Neuronal stem cell (in vitro differentiated cells): ENCODE measurements around the gene HERC4.

Experiments used
- DNase-seq: peaks from one replicate; pipeline ENCODE4 v3.0.0-alpha.2; 2013; ENCODE audit warnings: low spot score
- H2AFZ ChIP-seq: one replicate; pipeline ENCODE4 v1.6.1; 2013; ENCODE audit warnings: mild to moderate bottlenecking, low read length, inconsistent platforms
- H2AK5ac ChIP-seq: 2 replicates; pipeline ENCODE4 v1.6.1; 2013; ENCODE audit warnings: low read depth, mild to moderate bottlenecking, inconsistent platforms, low read length, moderate library complexity, mixed read lengths
- H2BK120ac ChIP-seq: 2 replicates; pipeline ENCODE4 v1.6.1; 2013; ENCODE audit warnings: low read depth, mild to moderate bottlenecking, inconsistent platforms, low read length, moderate library complexity, mixed read lengths
- H2BK12ac ChIP-seq: one replicate; pipeline ENCODE4 v1.6.1; 2013; ENCODE audit warnings: low read length, inconsistent platforms
- H2BK15ac ChIP-seq: 2 replicates; pipeline ENCODE4 v1.6.1; 2013; ENCODE audit warnings: mild to moderate bottlenecking, low read length, inconsistent platforms, mixed read lengths
- H2BK5ac ChIP-seq: one replicate; pipeline ENCODE4 v1.6.1; 2013; ENCODE audit warnings: inconsistent platforms, mild to moderate bottlenecking, low read length, moderate library complexity
- H3K14ac ChIP-seq: one replicate; pipeline ENCODE4 v1.6.1; 2013; ENCODE audit warnings: low read length, inconsistent platforms
- H3K18ac ChIP-seq: 2 replicates; pipeline ENCODE4 v1.6.1; 2013; ENCODE audit warnings: low read length, inconsistent platforms
- H3K23ac ChIP-seq: 2 replicates; pipeline ENCODE4 v1.6.1; 2013; ENCODE audit warnings: low read depth, mild to moderate bottlenecking, mixed read lengths, low read length, inconsistent platforms; ENCODE audit not compliant: poor library complexity
- H3K27ac ChIP-seq: replicated peaks from 3 replicates; pipeline ENCODE4 v1.5.1; 2013; ENCODE audit warnings: low read length, inconsistent platforms
- H3K27me3 ChIP-seq, 3 experiments: 2 replicates each; pipeline ENCODE4 v1.6.1; 2013; ENCODE audit warnings: low read length in 3 of 3, mild to moderate bottlenecking in 2 of 3, inconsistent platforms in 1 of 3, low read depth in 1 of 3, mixed read lengths in 1 of 3, moderate library complexity in 1 of 3; ENCODE audit not compliant: control insufficient read depth in 3 of 3, insufficient read depth in 3 of 3
- H3K36me3 ChIP-seq, 2 donors: replicated peaks in 1 of 2; 2 replicates each; pipeline ENCODE4 v1.6.1; 2013; ENCODE audit warnings: low read length in 2 of 2; ENCODE audit not compliant: control insufficient read depth in 2 of 2, insufficient read depth in 2 of 2
- H3K4ac ChIP-seq: 2 replicates; pipeline ENCODE4 v1.6.1; 2013; ENCODE audit warnings: inconsistent platforms, mild to moderate bottlenecking, low read length, moderate library complexity
- H3K4me1 ChIP-seq, 2 donors: 1 replicate in 1 of 2; 2 replicates in 1 of 2; pipeline ENCODE4 v1.6.1; 2013; ENCODE audit warnings: low read length in 2 of 2, low read depth in 1 of 2; ENCODE audit not compliant: control insufficient read depth in 2 of 2, insufficient read depth in 1 of 2
- H3K4me2 ChIP-seq: one replicate; pipeline ENCODE4 v1.6.1; 2013; ENCODE audit warnings: mild to moderate bottlenecking, low read length, inconsistent platforms; ENCODE audit not compliant: insufficient read depth, poor library complexity, severe bottlenecking
- H3K4me3 ChIP-seq, 2 donors: 2 replicates each; pipeline ENCODE4 v1.5.1; 2013; ENCODE audit warnings: low read length in 2 of 2, mild to moderate bottlenecking in 2 of 2, inconsistent platforms in 1 of 2, moderate library complexity in 1 of 2
- H3K79me1 ChIP-seq: one replicate; pipeline ENCODE4 v1.6.1; 2013; ENCODE audit warnings: low read depth, mild to moderate bottlenecking, inconsistent platforms, low read length, moderate library complexity
- H3K9ac ChIP-seq: one replicate; pipeline ENCODE4 v1.6.1; 2013; ENCODE audit warnings: mild to moderate bottlenecking, low read depth, low read length, inconsistent platforms; ENCODE audit not compliant: poor library complexity
- H3K9me3 ChIP-seq, 2 donors: replicated peaks in 1 of 2; 2 replicates each; pipeline versions ENCODE3 to v1.6.1; 2013; ENCODE audit warnings: low read length in 2 of 2, mild to moderate bottlenecking in 2 of 2, inconsistent platforms in 1 of 2, low read depth in 1 of 2, mixed read lengths in 1 of 2, moderate library complexity in 1 of 2; ENCODE audit not compliant: control insufficient read depth in 2 of 2, insufficient read depth in 1 of 2
- H4K8ac ChIP-seq: one replicate; pipeline ENCODE4 v1.6.1; 2013; ENCODE audit warnings: low read depth, mild to moderate bottlenecking, inconsistent platforms, low read length, moderate library complexity
- H4K91ac ChIP-seq: one replicate; pipeline ENCODE4 v1.6.1; 2013; ENCODE audit warnings: low read length, low read depth, mild to moderate bottlenecking, inconsistent platforms; ENCODE audit not compliant: poor library complexity
- WGBS, 2 donors: extraction: QIAGEN DNeasy Blood & Tissue Kit; methylation state at CpG; one replicate each; pipeline ENCODE4 v1.1.7; 2013; ENCODE audit warnings: missing lambda C conversion rate in 2 of 2, mixed read lengths in 1 of 2; ENCODE audit not compliant: insufficient read length in 2 of 2, insufficient replicate concordance in 1 of 2; ENCODE audit errors: extremely low coverage in 2 of 2; 5-methylcytosine and 5-hydroxymethylcytosine counted together

HERC4 gene

DNA sequence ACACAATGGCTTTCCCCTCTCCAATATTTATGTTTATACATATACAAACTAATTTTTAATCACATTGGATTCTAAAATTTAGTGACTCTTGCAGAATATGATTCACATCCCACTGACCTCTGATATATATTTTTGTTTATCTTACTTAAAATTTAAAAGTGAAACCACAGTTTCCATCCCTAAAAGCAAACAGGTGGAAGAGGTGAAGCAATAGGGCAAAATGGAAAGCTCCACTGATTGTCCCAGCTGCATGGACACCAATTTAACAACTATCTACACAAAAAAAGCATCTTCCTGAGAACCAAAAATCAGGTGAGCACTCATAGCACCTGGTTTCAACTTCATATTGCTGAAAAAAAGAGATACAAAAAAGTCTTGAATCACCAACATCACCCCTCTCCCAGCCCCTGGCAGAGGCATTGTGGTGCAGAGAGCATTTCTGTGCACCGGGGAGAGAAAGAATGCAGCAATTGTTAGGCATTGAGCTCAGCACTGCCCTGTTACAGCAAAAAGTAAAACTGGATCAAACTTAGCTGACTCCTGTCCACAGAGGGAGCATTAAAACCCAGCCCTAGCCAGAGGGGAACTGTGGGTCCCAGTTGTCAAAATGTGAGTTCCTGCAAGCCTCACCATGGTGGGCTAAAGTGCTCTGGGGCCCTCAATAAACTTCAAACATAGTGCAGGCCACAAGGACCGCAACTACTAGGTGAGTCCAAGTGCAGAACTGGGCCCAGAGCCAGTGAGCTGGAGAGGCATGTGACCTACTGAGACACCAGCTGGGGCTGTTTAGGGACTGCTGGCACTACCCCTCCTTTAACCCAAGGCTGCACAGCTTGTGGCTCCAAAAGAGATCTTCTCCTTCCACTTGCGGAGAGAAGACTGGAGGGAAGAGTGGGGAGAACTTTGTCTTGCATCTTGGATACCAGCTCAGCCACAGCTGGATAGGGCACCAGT lies 98.5 kb downstream of the HERC4 start:
- no peak overlapping the region for H3K9ac ChIP-seq
- no peak overlapping the region for H3K4me3 ChIP-seq
- H2BK12ac ChIP-seq, result no peak overlapping the region
- no peak overlapping the region for H3K4me2 ChIP-seq
- peaks cover 6% of the 10 kb centered on the region in 2 donors for H3K4me1 ChIP-seq
- no peaks in the 10 kb centered on the region for H3K79me1 ChIP-seq
- peak overlapping the region; percentile 8 for H3K27ac ChIP-seq
- no CpG with 5 or more reads among the region's 3 CpGs for WGBS, 2 donors
- no peak overlapping the region for H3K4ac ChIP-seq
- H3K18ac ChIP-seq, result no peak overlapping the region
- no peak overlapping the region for H3K14ac ChIP-seq
- H2BK5ac ChIP-seq, result no peak overlapping the region
- H2BK15ac ChIP-seq, result no peak overlapping the region
- no peaks in the 10 kb centered on the region for H3K27me3 ChIP-seq
- no peak overlapping the region for H2AK5ac ChIP-seq
- H4K91ac ChIP-seq, result no peak overlapping the region
- H3K23ac ChIP-seq, result no peak overlapping the region
- H3K36me3 ChIP-seq, result peaks cover 7 to 55% of the 10 kb centered on the region in 2 donors
- no peak overlapping the region for H2BK120ac ChIP-seq
- no peak overlapping the region for H4K8ac ChIP-seq
- peaks cover 2 to 4% of the 10 kb centered on the region in 2 donors for H3K9me3 ChIP-seq
- no peak for DNase-seq
- H2AFZ ChIP-seq, result peak overlapping the region; percentile 7

DNA sequence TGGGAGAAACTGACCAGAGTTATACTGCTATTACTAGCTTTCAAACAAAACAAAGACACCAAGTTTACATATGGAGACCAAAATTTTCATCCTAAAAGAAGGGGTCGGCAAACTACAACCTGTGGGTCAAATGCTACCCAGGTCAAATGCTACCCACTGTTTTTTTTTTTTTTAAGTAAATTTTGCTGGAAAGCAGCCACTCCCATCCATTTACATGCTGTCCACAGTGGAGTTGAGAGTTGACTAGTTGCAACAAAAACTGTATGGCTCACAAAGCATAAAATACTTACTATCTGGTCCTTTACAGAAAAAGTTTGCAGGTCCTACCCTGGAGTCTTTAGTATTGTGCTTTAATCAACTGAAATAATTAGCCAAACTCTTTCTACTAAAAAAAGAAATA lies 99.2 kb downstream of the HERC4 start:
- Histone ChIP-seq H3K14ac (no peak overlapping the region), H3K18ac (no peak overlapping the region), H3K4ac (no peak overlapping the region), H2BK12ac (no peak overlapping the region), H3K9ac (no peak overlapping the region), H4K91ac (no peak overlapping the region), H2AFZ (no peak overlapping the region), H2AK5ac (no peak overlapping the region), H2BK120ac (no peak overlapping the region), H2BK15ac (no peak overlapping the region), H3K4me2 (no peak overlapping the region), H4K8ac (no peak overlapping the region), H3K23ac (no peak overlapping the region), H3K27me3 (no peaks in the 10 kb centered on the region), H3K9me3 (peaks cover 2 to 10% of the 10 kb centered on the region in 2 donors), H3K79me1 (no peaks in the 10 kb centered on the region), H3K36me3 (peaks cover 7 to 54% of the 10 kb centered on the region in 2 donors), H2BK5ac (no peak overlapping the region), H3K4me3 (no peak overlapping the region), H3K4me1 (peaks cover 6% of the 10 kb centered on the region in 2 donors), H3K27ac (no peak overlapping the region)
- WGBS, 2 donors, result no CpG with 5 or more reads among the region's 1 CpG
- no peak for DNase-seq

DNA sequence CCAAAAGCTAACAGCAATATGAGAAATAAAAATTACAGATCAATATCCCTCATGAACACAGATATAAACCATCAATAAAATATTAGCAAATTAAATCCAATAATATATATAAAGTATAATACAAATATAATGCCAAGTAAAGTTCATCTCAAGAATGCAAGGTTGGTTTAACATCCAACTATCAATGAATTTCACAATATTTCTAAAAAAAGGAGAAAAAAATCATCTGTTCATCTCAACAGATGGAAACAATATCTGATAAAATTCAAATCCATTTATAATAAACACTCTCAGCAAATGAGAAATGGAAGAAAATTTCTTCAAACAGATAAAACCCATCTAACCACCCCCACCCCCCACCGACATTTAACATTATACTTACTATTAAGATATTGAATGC lies 103.8 kb downstream of the HERC4 start:
- Histone ChIP-seq H3K27ac (no peak overlapping the region), H3K79me1 (no peaks in the 10 kb centered on the region), H3K9ac (no peak overlapping the region), H2AK5ac (no peak overlapping the region), H2BK12ac (no peak overlapping the region), H2AFZ (no peak overlapping the region), H2BK15ac (no peak overlapping the region), H3K36me3 (peaks cover 5 to 27% of the 10 kb centered on the region in 2 donors), H3K23ac (no peak overlapping the region), H2BK5ac (no peak overlapping the region), H3K18ac (no peak overlapping the region), H3K9me3 (peaks cover 2 to 17% of the 10 kb centered on the region in 2 donors), H3K4me2 (no peak overlapping the region), H3K27me3 (no peaks in the 10 kb centered on the region), H4K91ac (no peak overlapping the region), H3K14ac (no peak overlapping the region), H3K4me3 (no peak overlapping the region), H2BK120ac (no peak overlapping the region), H4K8ac (no peak overlapping the region), H3K4me1 (peaks cover under 1 to 4% of the 10 kb centered on the region in 2 donors), H3K4ac (no peak overlapping the region)
- DNase-seq, result no peak
- WGBS, 2 donors, result 100% methylated on average over 1 of the region's 1 CpG; no CpG with 5 or more reads in 1 of the 2 donors

DNA sequence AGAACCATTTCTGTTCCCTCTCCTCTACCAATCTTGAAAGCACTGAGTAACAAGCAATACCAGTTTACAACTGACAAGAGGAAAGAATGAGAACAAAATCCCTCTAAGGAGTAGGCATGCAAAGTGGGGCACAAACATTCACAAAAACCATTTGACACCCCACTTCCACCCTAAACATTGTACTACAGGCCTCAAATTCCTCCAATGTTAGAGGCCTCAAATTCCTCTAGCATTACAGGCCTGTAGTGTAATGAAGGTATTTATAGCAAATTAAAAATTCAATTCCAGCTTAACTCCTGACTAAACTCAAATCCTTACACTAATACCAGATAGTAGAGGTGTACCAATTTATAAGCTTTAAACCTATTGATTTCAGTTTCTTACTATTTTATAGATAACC lies 105.2 kb downstream of the HERC4 start:
- Histone ChIP-seq H2BK15ac (no peak overlapping the region), H3K9ac (no peak overlapping the region), H3K9me3 (peaks cover 2 to 17% of the 10 kb centered on the region in 2 donors), H3K18ac (no peak overlapping the region), H3K36me3 (peaks cover 6 to 39% of the 10 kb centered on the region in 2 donors), H2AFZ (no peak overlapping the region), H3K79me1 (no peaks in the 10 kb centered on the region), H2AK5ac (no peak overlapping the region), H2BK12ac (no peak overlapping the region), H2BK120ac (no peak overlapping the region), H3K4me2 (no peak overlapping the region), H4K8ac (no peak overlapping the region), H3K14ac (no peak overlapping the region), H3K23ac (no peak overlapping the region), H3K4ac (no peak overlapping the region), H3K4me3 (no peak overlapping the region), H2BK5ac (no peak overlapping the region), H4K91ac (no peak overlapping the region), H3K27ac (no peak overlapping the region), H3K4me1 (peaks cover 0 to 4% of the 10 kb centered on the region in 2 donors), H3K27me3 (no peaks in the 10 kb centered on the region)
- no peak for DNase-seq
